Naive thymus-derived CD4-positive, alpha-beta T cell (primary cell): ENCODE data around the gene RAB3GAP2. TPM values are rescaled to one million over a fixed set of nuclear protein-coding genes. Genes with fewer than 3 reads are reported as not detected.
"Not testable (repeated sequence)": the region's sequence is repeated elsewhere in the genome, so short reads cannot be mapped to it uniquely, and the experiment has no call there.

ENCODE experiments used
- ATAC-seq: fragments of 150-1000 bp; cut with Tn5 transposase; 2 replicates; pipeline ENCODE4 v1.10.0; 2021; ENCODE audit warnings: mild to moderate bottlenecking, moderate library complexity
- CTCF ChIA-PET: fragments of 350-600 bp; sonication (Branson Sonifier 250); formaldehyde crosslinking; loops from one replicate; lab custom pipeline; 2021; ENCODE audit warnings: antibody characterized with exemption; lab: Charles Lee
- POLR2A ChIA-PET: fragments of 350-600 bp; sonication (Branson Sonifier 250); formaldehyde crosslinking; loops from one replicate; lab custom pipeline; 2021; ENCODE audit warnings: antibody characterized with exemption, inconsistent platforms; lab: Charles Lee
- DNase-seq, 9 donors: peaks; one replicate each; pipeline versions ENCODE4 v3.0.0 to v3.0.0-alpha.2; 2020 to 2022; ENCODE audit warnings: mixed read lengths in 1 of 9
- H3K27ac ChIP-seq: one replicate; pipeline ENCODE4 v1.7.0; 2013; ENCODE audit warnings: mild to moderate bottlenecking, low read depth, low read length, moderate library complexity
- H3K27me3 ChIP-seq, 2 donors: one replicate each; pipeline ENCODE4 v1.7.0; 2013; ENCODE audit warnings: low read length in 2 of 2, mild to moderate bottlenecking in 2 of 2, moderate library complexity in 2 of 2; ENCODE audit not compliant: control insufficient read depth in 2 of 2, insufficient read depth in 2 of 2
- H3K36me3 ChIP-seq, 3 experiments: 1 replicate in 2 of 3; 2 replicates in 1 of 3; pipeline ENCODE4 v1.7.0; 2013; ENCODE audit warnings: low read length in 3 of 3, mild to moderate bottlenecking in 3 of 3, moderate library complexity in 1 of 3; ENCODE audit not compliant: insufficient read depth in 3 of 3, control insufficient read depth in 2 of 3
- H3K4me1 ChIP-seq, 2 donors: one replicate each; pipeline ENCODE4 v1.7.0; 2013; ENCODE audit warnings: low read length in 2 of 2, mild to moderate bottlenecking in 2 of 2, moderate library complexity in 1 of 2; ENCODE audit not compliant: control insufficient read depth in 2 of 2, insufficient read depth in 2 of 2
- H3K4me3 ChIP-seq: 2 replicates; pipeline ENCODE4 v1.7.0; 2013; ENCODE audit warnings: mild to moderate bottlenecking, low read length
- H3K9me3 ChIP-seq, 3 experiments: 1 replicate in 2 of 3; 2 replicates in 1 of 3; pipeline ENCODE4 v1.7.0; 2013; ENCODE audit warnings: low read length in 3 of 3; ENCODE audit not compliant: control insufficient read depth in 2 of 3
- H3K27ac Mint-ChIP-seq, 9 donors: one replicate each; pipeline ENCODE4 v1.8.0; 2020 to 2022; ENCODE audit warnings: mixed read lengths in 9 of 9, mild to moderate bottlenecking in 8 of 9, moderate library complexity in 5 of 9, inconsistent platforms in 2 of 9
- H3K27me3 Mint-ChIP-seq, 5 donors: one replicate each; pipeline ENCODE4 v1.8.0; 2021 to 2022; ENCODE audit warnings: mixed read lengths in 5 of 5, mild to moderate bottlenecking in 1 of 5
- H3K36me3 Mint-ChIP-seq, 5 donors: one replicate each; pipeline ENCODE4 v1.8.0; 2020 to 2022; ENCODE audit warnings: mixed read lengths in 5 of 5, mild to moderate bottlenecking in 3 of 5, inconsistent platforms in 1 of 5
- H3K4me1 Mint-ChIP-seq, 7 donors: one replicate each; pipeline ENCODE4 v1.8.0; 2020 to 2022; ENCODE audit warnings: mixed read lengths in 7 of 7, mild to moderate bottlenecking in 3 of 7, inconsistent platforms in 1 of 7
- H3K4me3 Mint-ChIP-seq, 10 donors: one replicate each; pipeline ENCODE4 v1.8.0; 2020 to 2022; ENCODE audit warnings: mild to moderate bottlenecking in 10 of 10, mixed read lengths in 10 of 10, moderate library complexity in 6 of 10, inconsistent platforms in 2 of 10
- H3K9me3 Mint-ChIP-seq, 11 donors: one replicate each; pipeline ENCODE4 v1.8.0; 2020 to 2022; ENCODE audit warnings: mixed read lengths in 11 of 11, mild to moderate bottlenecking in 4 of 11, inconsistent platforms in 1 of 11, moderate library complexity in 1 of 11
- intact Hi-C, 2 donors: fragments of 100-400 bp; cut with micrococcal nuclease; formaldehyde crosslinking; loops; one replicate each; pipeline ENCODE4 v1.15.1; 2023
- polyA plus RNA-seq, 2 donors: library from polyadenylated mRNA; unstranded; fragments of 300-500 nt; fragmentation: Illumina TruSeq; gene quantifications; one replicate each; pipeline ENCODE4 v1.2.3, GENCODE V29; 2021
- total RNA-seq, 6 experiments: library from RNA in 5 of 6; stranded (reverse) in 5 of 6; gene quantifications; 1 replicate in 5 of 6; 2 replicates in 1 of 6; pipeline ENCODE4 v1.2.3 and lab custom pipeline; 2021 to 2026

Gene RAB3GAP2
- total and polyA plus RNA-seq, 7 experiments from 2014 or later = 13.9 to 53.0 (median 46.0) TPM

DNA sequence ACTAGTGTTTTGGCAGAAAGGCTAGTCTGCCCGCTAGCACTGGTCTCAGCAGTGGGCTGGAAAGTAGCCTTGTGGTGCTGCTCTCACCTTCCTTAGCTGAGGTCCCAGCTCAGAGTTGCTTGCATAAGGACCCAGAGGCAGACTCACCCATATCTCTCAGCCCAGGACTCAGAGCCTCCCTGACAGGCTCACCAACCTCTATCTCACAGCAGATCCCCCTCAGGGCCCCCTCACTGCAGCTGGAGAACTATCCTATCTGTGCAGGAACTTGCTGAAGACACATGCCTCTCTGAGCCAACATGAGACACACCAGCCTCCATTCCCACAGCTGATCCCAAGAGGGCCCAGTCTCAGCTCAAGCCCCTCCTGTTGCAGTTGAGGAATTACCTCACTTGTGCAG, 95.7 kb downstream of the RAB3GAP2 start:
- Mint-ChIP-seq H3K36me3 (peaks cover 29 to 85% (median 77%) of the 10 kb centered on the region in 5 donors), H3K27me3 (no peaks in the 10 kb centered on the region), H3K9me3 (no peaks in the 10 kb centered on the region), H3K27ac (peak overlapping the region in 2 of 9 donors; percentile 27 to 32), H3K4me1 (peaks cover 0 to 8% (median 0%) of the 10 kb centered on the region in 7 donors), H3K4me3 (no peak overlapping the region)
- Histone ChIP-seq H3K4me3 (no peak overlapping the region), H3K4me1 (no peaks in the 10 kb centered on the region), H3K36me3 (peaks cover 0 to 43% (median 1%) of the 10 kb centered on the region in 3 experiments), H3K27ac (no peak overlapping the region), H3K9me3 (no peaks in the 10 kb centered on the region), H3K27me3 (no peaks in the 10 kb centered on the region)
- ChIA-PET POLR2A (no interaction called here), CTCF (no interaction called here)
- intact Hi-C loops = no loop called here
- ATAC-seq (no peak), DNase-seq (no peak)

DNA sequence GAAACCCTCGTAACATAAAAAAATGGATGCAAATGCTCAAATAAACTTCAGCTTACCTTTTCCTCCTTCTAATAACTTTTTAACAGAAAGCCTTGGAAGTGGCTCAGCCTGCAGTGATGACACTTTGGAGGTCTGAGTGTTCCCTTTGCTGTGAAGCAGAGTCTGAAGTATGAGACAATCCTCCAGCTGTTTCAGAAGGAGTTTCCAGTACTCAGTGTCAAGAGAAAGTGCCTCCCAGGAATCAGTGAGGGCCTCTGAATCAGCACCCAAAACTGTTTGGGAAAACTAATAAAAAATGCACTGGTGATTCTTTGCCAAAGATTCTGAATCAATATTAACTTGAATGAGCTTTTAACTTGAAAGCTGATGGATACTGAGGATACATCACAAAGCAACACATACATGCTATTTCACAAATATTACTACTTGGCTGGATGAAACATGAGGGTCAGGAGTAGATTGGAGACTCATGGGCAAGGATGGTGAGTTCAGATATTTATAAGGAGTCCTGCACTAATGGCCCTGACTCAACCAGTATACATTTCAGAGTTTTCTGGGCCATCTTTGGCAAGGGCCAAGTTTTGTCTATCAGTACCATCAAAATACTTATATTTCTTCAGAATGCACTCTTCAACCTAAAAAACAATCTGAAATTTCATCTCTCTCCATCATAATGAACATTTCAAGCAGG, 101.3 kb downstream of the RAB3GAP2 start:
- CTCF ChIA-PET = no interaction called here

GRCh38 chr1:220169887-220170286, 102.4 kb downstream of the RAB3GAP2 start:
- intact Hi-C loops, ATAC-seq, DNase-seq, H3K9me3 ChIP-seq, H3K27me3 ChIP-seq, H3K4me1 Mint-ChIP-seq, CTCF ChIA-PET, H3K4me3 Mint-ChIP-seq, H3K4me3 ChIP-seq, H3K27ac ChIP-seq, POLR2A ChIA-PET, H3K27me3 Mint-ChIP-seq, H3K4me1 ChIP-seq, H3K9me3 Mint-ChIP-seq: not testable (repeated sequence)
- H3K27ac Mint-ChIP-seq = peak overlapping the region in 1 of 9 donors; percentile 59
- peaks cover 18 to 68% (median 18%) of the 10 kb centered on the region in 3 experiments for H3K36me3 ChIP-seq
- peaks cover 27 to 76% (median 69%) of the 10 kb centered on the region in 5 donors for H3K36me3 Mint-ChIP-seq

More for the DNA sequence above, 101.3 kb downstream of the RAB3GAP2 start:
- POLR2A ChIA-PET = no interaction called here
- Mint-ChIP-seq H3K27ac (no peak overlapping the region), H3K4me1 (peaks cover 0 to 5% (median 0%) of the 10 kb centered on the region in 7 donors), H3K27me3 (no peaks in the 10 kb centered on the region), H3K36me3 (peaks cover 30 to 79% (median 74%) of the 10 kb centered on the region in 5 donors), H3K4me3 (no peak overlapping the region), H3K9me3 (peaks cover 0 to 3% (median 0%) of the 10 kb centered on the region in 11 donors)
- Histone ChIP-seq H3K36me3 (peaks cover 16 to 63% (median 18%) of the 10 kb centered on the region in 3 experiments), H3K27me3 (no peaks in the 10 kb centered on the region), H3K4me1 (no peaks in the 10 kb centered on the region), H3K9me3 (no peaks in the 10 kb centered on the region), H3K4me3 (no peak overlapping the region), H3K27ac (no peak overlapping the region)
- ATAC-seq = no peak
- DNase-seq = no peak
- intact Hi-C loops = no loop called here

DNA sequence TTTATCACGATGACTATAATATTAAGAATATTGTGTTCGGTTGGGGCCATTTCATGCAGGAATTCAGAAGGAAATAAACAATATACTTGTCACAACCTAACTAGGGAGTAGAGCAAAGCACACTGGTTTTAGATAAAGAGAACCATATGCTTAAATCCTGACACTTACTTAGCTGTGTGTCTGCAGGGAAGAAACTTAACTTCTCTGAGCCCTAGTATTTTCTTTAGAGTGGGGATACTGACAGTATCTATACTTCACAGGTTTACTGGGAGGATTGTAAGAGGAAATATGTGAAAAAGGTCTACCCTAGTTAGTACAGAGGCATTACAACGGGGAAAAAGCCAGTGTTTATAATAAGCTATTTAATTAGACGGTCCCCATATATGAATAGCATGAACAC, 105.4 kb downstream of the RAB3GAP2 start:
- DNase-seq (no peak), ATAC-seq (no peak)
- intact Hi-C loops = no loop called here
- no peak overlapping the region for H3K4me3 ChIP-seq
- H3K9me3 Mint-ChIP-seq = peaks cover 0 to 3% (median 0%) of the 10 kb centered on the region in 11 donors
- peaks cover 21 to 51% (median 22%) of the 10 kb centered on the region in 3 experiments for H3K36me3 ChIP-seq
- no peaks in the 10 kb centered on the region for H3K27me3 ChIP-seq
- H3K27me3 Mint-ChIP-seq = no peaks in the 10 kb centered on the region
- H3K36me3 Mint-ChIP-seq = peaks cover 21 to 53% (median 43%) of the 10 kb centered on the region in 5 donors
- H3K9me3 ChIP-seq = no peaks in the 10 kb centered on the region
- H3K4me1 ChIP-seq = no peaks in the 10 kb centered on the region
- no peak overlapping the region for H3K27ac ChIP-seq
- ChIA-PET POLR2A (no interaction called here), CTCF (no interaction called here)
- H3K27ac Mint-ChIP-seq = peak overlapping the region in 1 of 9 donors; percentile 34
- no peak overlapping the region for H3K4me3 Mint-ChIP-seq
- peaks cover 0 to 5% (median 0%) of the 10 kb centered on the region in 7 donors for H3K4me1 Mint-ChIP-seq

DNA sequence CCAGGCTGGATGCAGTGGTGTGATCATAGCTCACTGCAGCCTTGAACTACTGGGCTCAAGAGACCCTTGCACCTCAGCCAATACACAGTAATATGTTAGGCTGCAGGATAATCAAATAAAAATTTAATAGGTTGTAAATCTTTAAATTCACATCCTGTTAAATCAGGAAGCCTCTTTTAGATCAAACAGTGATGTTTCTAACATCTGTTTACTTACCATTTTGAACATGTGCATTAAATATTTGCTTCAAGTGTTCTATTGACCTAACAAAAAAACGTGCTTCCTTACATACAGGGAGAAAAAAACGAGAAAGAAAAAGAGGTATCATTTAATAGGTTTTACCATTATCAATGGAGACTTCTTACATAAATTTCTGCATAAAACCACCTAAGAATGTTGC, 107.7 kb downstream of the RAB3GAP2 start:
- H3K27ac Mint-ChIP-seq = no peak overlapping the region
- no peak overlapping the region for H3K4me3 Mint-ChIP-seq
- peaks cover 12 to 42% (median 13%) of the 10 kb centered on the region in 3 experiments for H3K36me3 ChIP-seq
- H3K4me3 ChIP-seq = no peak overlapping the region
- ChIA-PET POLR2A (no interaction called here), CTCF (no interaction called here)
- H3K27ac ChIP-seq = no peak overlapping the region
- no peaks in the 10 kb centered on the region for H3K9me3 Mint-ChIP-seq
- ATAC-seq = no peak
- no peaks in the 10 kb centered on the region for H3K27me3 ChIP-seq
- DNase-seq = no peak
- peaks cover 12 to 47% (median 31%) of the 10 kb centered on the region in 5 donors for H3K36me3 Mint-ChIP-seq
- intact Hi-C loops = no loop called here
- no peaks in the 10 kb centered on the region for H3K27me3 Mint-ChIP-seq
- H3K4me1 ChIP-seq = no peaks in the 10 kb centered on the region
- H3K9me3 ChIP-seq = no peaks in the 10 kb centered on the region
- H3K4me1 Mint-ChIP-seq = peaks cover 0 to 10% (median 0%) of the 10 kb centered on the region in 7 donors

DNA sequence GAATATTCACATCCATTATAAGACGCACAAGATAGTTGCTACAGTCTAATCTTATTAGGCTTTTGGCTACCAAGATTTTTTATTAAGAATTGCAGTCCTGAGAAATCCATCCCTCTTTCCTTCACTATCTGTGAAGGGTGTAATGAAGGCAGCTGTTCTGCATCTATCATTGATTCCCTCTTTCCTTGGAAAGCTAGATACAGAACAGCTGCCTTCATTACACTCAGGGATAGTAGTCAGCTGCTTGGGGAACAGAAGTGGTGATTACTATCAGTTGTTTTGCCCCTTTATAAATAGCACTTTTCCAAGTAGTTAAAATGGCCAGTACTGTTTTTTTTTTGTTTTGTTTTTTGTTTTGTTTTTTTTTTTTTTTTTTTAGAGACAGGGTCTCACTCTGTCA, 108.1 kb downstream of the RAB3GAP2 start:
- no peaks in the 10 kb centered on the region for H3K9me3 ChIP-seq
- Mint-ChIP-seq H3K4me3 (no peak overlapping the region), H3K27ac (no peak overlapping the region), H3K9me3 (no peaks in the 10 kb centered on the region), H3K36me3 (peaks cover 8 to 43% (median 27%) of the 10 kb centered on the region in 5 donors), H3K27me3 (no peaks in the 10 kb centered on the region), H3K4me1 (peaks cover 0 to 7% (median 0%) of the 10 kb centered on the region in 7 donors)
- ChIA-PET CTCF (interaction anchor here (0.8 kb wide), 1 partner anchor 9 kb away, joined by 3 read pairs; no protein-coding TSS in a partner anchor), POLR2A (interaction anchor here (0.6 kb wide), 2 partner anchors 10 to 81 kb away, joined by 3 read pairs; no protein-coding TSS in a partner anchor)
- no peak overlapping the region for H3K4me3 ChIP-seq
- intact Hi-C loops = no loop called here
- H3K36me3 ChIP-seq = peaks cover 12 to 38% (median 13%) of the 10 kb centered on the region in 3 experiments
- DNase-seq (no peak), ATAC-seq (no peak)
- no peak overlapping the region for H3K27ac ChIP-seq
- no peaks in the 10 kb centered on the region for H3K27me3 ChIP-seq
- no peaks in the 10 kb centered on the region for H3K4me1 ChIP-seq
